Caco-2 (cell line): ENCODE data around the gene NBR1. TPM values are rescaled to one million over a fixed set of nuclear protein-coding genes. Genes with fewer than 3 reads are reported as not detected.
"Not testable (repeated sequence)": the region's sequence is repeated elsewhere in the genome, so short reads cannot be mapped to it uniquely, and the experiment has no call there.

ENCODE experiments used
- BruUV-seq: library from RNA; stranded (reverse); fragments of 400-500 nt; replicated peaks from 2 replicates; lab custom pipeline; 2021; lab: Mats Ljungman, UMichigan
- CTCF ChIA-PET: fragments of 300-600 bp; sonication (Branson Sonifier 250); formaldehyde crosslinking; loops from one replicate; lab custom pipeline; 2022; ENCODE audit warnings: antibody characterized with exemption; lab: Charles Lee
- POLR2A ChIA-PET: fragments of 300-600 bp; sonication (Branson Sonifier 250); formaldehyde crosslinking; loops from one replicate; lab custom pipeline; 2022; ENCODE audit warnings: antibody characterized with exemption; lab: Charles Lee
- DNase-seq, 2 experiments: peaks; one replicate each; pipeline versions ENCODE4 v3.0.0 to v3.0.0-alpha.2; 2020 to 2022
- H3K27me3 ChIP-seq: replicated peaks from 2 replicates; pipeline ENCODE4 v1.6.0; 2011; ENCODE audit warnings: low read length; ENCODE audit not compliant: control insufficient read depth, insufficient read depth
- H3K36me3 ChIP-seq: 2 replicates; pipeline ENCODE4 v1.5.1; 2011; ENCODE audit warnings: low read length; ENCODE audit not compliant: control insufficient read depth, insufficient read depth
- H3K4me1 ChIP-seq: fragments of 250-450 bp; sonication (Bioruptor Pico); 2 replicates; pipeline ENCODE4 v1.5.1; 2020; ENCODE audit warnings: mild to moderate bottlenecking
- H3K4me3 ChIP-seq: 2 replicates; pipeline ENCODE4 v1.5.1; 2011; ENCODE audit warnings: low read depth, mild to moderate bottlenecking, control low read depth, low read length
- H3K9me3 ChIP-seq: fragments of 250-450 bp; sonication (Bioruptor Pico); 2 replicates; pipeline ENCODE4 v1.5.1; 2020; ENCODE audit warnings: mild to moderate bottlenecking, moderate library complexity
- H3K27ac Mint-ChIP-seq: one replicate; pipeline ENCODE4 v1.8.0; 2022; ENCODE audit warnings: mixed read lengths; ENCODE audit not compliant: unreplicated experiment
- H3K27me3 Mint-ChIP-seq: one replicate; pipeline ENCODE4 v1.8.0; 2022; ENCODE audit warnings: mixed read lengths; ENCODE audit not compliant: insufficient read depth, unreplicated experiment
- H3K36me3 Mint-ChIP-seq: one replicate; pipeline ENCODE4 v1.8.0; 2022; ENCODE audit warnings: mild to moderate bottlenecking, mixed read lengths; ENCODE audit not compliant: insufficient read depth, unreplicated experiment
- H3K4me1 Mint-ChIP-seq: one replicate; pipeline ENCODE4 v1.8.0; 2022; ENCODE audit warnings: low read depth, mixed read lengths; ENCODE audit not compliant: unreplicated experiment
- H3K4me3 Mint-ChIP-seq: one replicate; pipeline ENCODE4 v1.8.0; 2022; ENCODE audit warnings: mild to moderate bottlenecking, moderate library complexity, mixed read lengths; ENCODE audit not compliant: unreplicated experiment
- H3K9me3 Mint-ChIP-seq: one replicate; pipeline ENCODE4 v1.8.0; 2022; ENCODE audit warnings: mixed read lengths; ENCODE audit not compliant: unreplicated experiment
- CTCF ChIP-seq, 2 experiments: fragments of 200-600 bp in 1 of 2; IDR thresholded peaks; 1 replicate in 1 of 2; 2 replicates in 1 of 2; pipeline versions ENCODE4 v1.5.1 to v1.8.0; 2011 to 2022; ENCODE audit warnings: antibody characterized with exemption in 1 of 2, control low read depth in 1 of 2, inconsistent platforms in 1 of 2, low read depth in 1 of 2, low read length in 1 of 2, mild to moderate bottlenecking in 1 of 2, moderate library complexity in 1 of 2; ENCODE audit not compliant: insufficient read depth in 1 of 2, severe bottlenecking in 1 of 2, unreplicated experiment in 1 of 2
- intact Hi-C: fragments of 100-400 bp; cut with micrococcal nuclease; formaldehyde crosslinking; loops from one replicate; pipeline ENCODE4 v1.10.0; 2022; ENCODE audit not compliant: unreplicated experiment
- total RNA-seq: library from RNA; stranded (reverse); gene quantifications from 2 replicates; pipeline ENCODE4 v1.2.3, GENCODE V29; 2022

The NBR1 gene
- total RNA-seq, 1 experiment from 2014 or later, result 53.9 TPM

DNA sequence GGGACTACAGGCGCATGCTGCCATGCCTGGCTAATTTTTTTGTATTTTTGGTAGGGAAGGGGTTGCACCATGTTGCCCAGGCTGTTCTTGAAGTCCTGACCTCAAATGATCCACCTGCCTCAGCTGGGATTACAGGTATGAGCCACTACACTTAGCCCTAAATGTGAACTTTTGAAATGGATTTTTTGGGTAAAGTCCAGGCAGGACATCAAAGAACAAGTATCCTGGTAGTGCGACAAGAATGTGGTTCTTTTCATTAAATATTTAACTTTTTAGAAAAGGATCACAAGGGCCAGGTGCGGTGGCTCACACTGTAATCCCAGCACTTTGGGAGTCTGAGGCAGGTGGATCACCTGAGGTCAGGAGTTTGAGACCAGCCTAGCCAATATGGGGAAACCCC, 15.3 kb upstream of the NBR1 start:
- no TSS peak for BruUV-seq
- H3K9me3 Mint-ChIP-seq, result no peaks in the 10 kb centered on the region
- Histone ChIP-seq H3K4me3 (no peak overlapping the region), H3K9me3 (peaks cover 11% of the 10 kb centered on the region; the same call in 1 of the 2 replicates), H3K36me3 (no peaks in the 10 kb centered on the region), H3K27me3 (no peaks in the 10 kb centered on the region), H3K4me1 (peaks cover 18% of the 10 kb centered on the region)
- peak; percentile 55 to 61 for DNase-seq
- H3K27me3 Mint-ChIP-seq, result no peaks in the 10 kb centered on the region
- no peak overlapping the region for H3K4me3 Mint-ChIP-seq
- TF ChIP-seq CTCF (IDR thresholded peaks at IDR 0.05; ENCODE audit: insufficient read depth in 1 of 2, low read depth in 1 of 2, low read length in 1 of 2, severe bottlenecking in 1 of 2, unreplicated experiment in 1 of 2), result no peak
- no peak overlapping the region for H3K27ac Mint-ChIP-seq
- H3K36me3 Mint-ChIP-seq, result peaks cover 31% of the 10 kb centered on the region
- peaks cover 8% of the 10 kb centered on the region for H3K4me1 Mint-ChIP-seq
- CTCF ChIA-PET, result interaction anchor here (1.1 kb wide), 1 partner anchor 14 kb away, joined by 9 read pairs; no protein-coding TSS in a partner anchor
- POLR2A ChIA-PET, result interaction anchor here (0.6 kb wide), 1 partner anchor 217 kb away, joined by 10 read pairs; no protein-coding TSS in a partner anchor
- intact Hi-C loops, result loop anchor here (1.0 kb wide), 1 partner anchor 14 kb away; no protein-coding TSS in a partner anchor

DNA sequence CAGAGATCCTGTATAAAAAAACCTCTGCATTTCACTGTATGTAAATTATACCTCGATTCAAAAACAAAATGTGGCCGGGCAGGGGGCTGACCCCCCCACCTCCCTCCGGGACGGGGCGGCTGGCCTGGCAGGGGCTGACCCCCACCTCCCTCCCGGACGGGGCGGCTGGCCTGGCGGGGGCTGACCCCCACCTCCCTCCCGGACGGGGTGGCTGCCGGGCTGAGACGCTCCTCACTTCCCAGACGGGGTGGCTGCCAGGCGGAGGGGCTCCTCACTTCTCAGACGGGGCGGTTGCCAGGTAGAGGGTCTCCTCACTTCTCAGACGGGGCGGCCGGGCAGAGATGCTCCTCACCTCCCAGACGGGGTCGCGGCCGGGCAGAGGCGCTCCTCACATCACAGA, 11.8 kb upstream of the NBR1 start:
- BruUV-seq, H3K27me3 ChIP-seq, DNase-seq, H3K27me3 Mint-ChIP-seq, POLR2A ChIA-PET, H3K36me3 ChIP-seq, intact Hi-C loops, CTCF ChIA-PET, H3K9me3 ChIP-seq, H3K27ac Mint-ChIP-seq, H3K4me3 Mint-ChIP-seq, H3K4me3 ChIP-seq, H3K9me3 Mint-ChIP-seq, H3K4me1 Mint-ChIP-seq: not testable (repeated sequence)
- peaks cover 25% of the 10 kb centered on the region for H3K36me3 Mint-ChIP-seq
- H3K4me1 ChIP-seq, result peaks cover 18% of the 10 kb centered on the region

- POLR2A ChIA-PET, BruUV-seq, H3K27me3 Mint-ChIP-seq, H3K4me1 Mint-ChIP-seq, H3K27me3 ChIP-seq, H3K4me3 ChIP-seq, H3K9me3 Mint-ChIP-seq, intact Hi-C loops, DNase-seq, H3K36me3 ChIP-seq, CTCF ChIA-PET, H3K9me3 ChIP-seq, H3K27ac Mint-ChIP-seq, H3K4me3 Mint-ChIP-seq: not testable (repeated sequence)
- H3K4me1 ChIP-seq, result peaks cover 17% of the 10 kb centered on the region
- H3K36me3 Mint-ChIP-seq, result peaks cover 25% of the 10 kb centered on the region
These were observed 11.1 kb upstream of the NBR1 start for GRCh38 chr17:43159957-43160356.

- H3K9me3 ChIP-seq, intact Hi-C loops, BruUV-seq, H3K27me3 Mint-ChIP-seq, H3K4me3 Mint-ChIP-seq, CTCF ChIA-PET, H3K9me3 Mint-ChIP-seq, H3K4me3 ChIP-seq, H3K27ac Mint-ChIP-seq, DNase-seq, H3K36me3 ChIP-seq, H3K27me3 ChIP-seq, POLR2A ChIA-PET: not testable (repeated sequence)
- Mint-ChIP-seq H3K36me3 (peaks cover 14% of the 10 kb centered on the region), H3K4me1 (peaks cover 13% of the 10 kb centered on the region)
- peaks cover 18% of the 10 kb centered on the region for H3K4me1 ChIP-seq
These were observed 5.0 kb upstream of the NBR1 start for GRCh38 chr17:43165971-43166370.
